K562 (cell line): ENCODE data around the gene AURKB. TPM values are rescaled to one million over a fixed set of nuclear protein-coding genes. Genes with fewer than 3 reads are reported as not detected.

Experiments
- GATA2 ChIP-seq: sonication (generic); formaldehyde crosslinking; IDR thresholded peaks from 2 replicates; pipeline ENCODE4 v1.4.0; 2020; ENCODE audit warnings: mild to moderate bottlenecking, missing genetic modification reagents
- HDAC1 ChIP-seq, 2 experiments: fragments of 450-650 bp; IDR thresholded peaks; 2 replicates each; pipeline ENCODE4 v1.6.1; 2016 to 2017; ENCODE audit warnings: inconsistent platforms in 1 of 2, mild to moderate bottlenecking in 1 of 2, moderate library complexity in 1 of 2
- HNRNPLL ChIP-seq: fragments of 200-400 bp; formaldehyde crosslinking; IDR thresholded peaks from 2 replicates; pipeline ENCODE4 v1.6.1; 2017; ENCODE audit warnings: low read length, low read depth, mild to moderate bottlenecking; ENCODE audit not compliant: poor library complexity, severe bottlenecking
- MAFK ChIP-seq: IDR thresholded peaks from 2 replicates; pipeline ENCODE4 v1.6.1; 2011; ENCODE audit warnings: low read length, improper control_type of control experiment
- MEIS2 ChIP-seq: fragments of 450-650 bp; IDR thresholded peaks from 2 replicates; pipeline ENCODE4 v1.6.1; 2014; ENCODE audit warnings: mild to moderate bottlenecking; ENCODE audit not compliant: partially characterized antibody
- WHSC1 ChIP-seq: IDR thresholded peaks from one replicate; pipeline ENCODE4 v1.6.1; 2012; ENCODE audit warnings: low read length, control low read depth, inconsistent platforms
- ZNF23 ChIP-seq: fragments of 250-450 bp; sonication (Bioruptor Pico); IDR thresholded peaks from 2 replicates; pipeline ENCODE4 v1.4.0; 2020; ENCODE audit warnings: mild to moderate bottlenecking
- polyA plus RNA-seq, 8 experiments: library from polyadenylated mRNA; depleted of rRNA in 4 of 8; stranded (reverse) in 5 of 8; unstranded in 3 of 8; fragments of >200 nt; fragmentation: Nextera tagmentation in 2 of 8; fragmentation: Illumina TruSeq in 1 of 8; extraction: Ambion mirVana in 2 of 8; extraction: Trizol in 1 of 8; gene quantifications; 2 replicates each; pipeline versions ENCODE4 v1.2.1 to v1.2.3, GENCODE V29; 2011 to 2014; ENCODE audit warnings: inconsistent platforms in 1 of 8, missing spikeins in 1 of 8
- total RNA-seq, 7 experiments: library from RNA; depleted of rRNA in 6 of 7; stranded (reverse); fragments of >200 nt in 6 of 7; fragmentation: Illumina TruSeq in 2 of 7; extraction: Trizol in 2 of 7; gene quantifications; 2 replicates each; pipeline versions ENCODE4 v1.2.1 to v1.2.3, GENCODE V29; 2011 to 2021; ENCODE audit warnings: low replicate concordance in 1 of 7
- TF ChIP-seq, protein P1 (sequence below): sonication (generic); formaldehyde crosslinking; IDR thresholded peaks from 2 replicates; pipeline ENCODE4 v1.8.0; 2023; ENCODE audit warnings: mild to moderate bottlenecking, missing genetic modification reagents
- TF ChIP-seq, protein P2 (sequence below), 2 experiments: IDR thresholded peaks in 1 of 2; conservative IDR thresholded peaks in 1 of 2; 2 replicates each; pipeline ENCODE4 v1.6.1; 2016; ENCODE audit warnings: low read depth in 2 of 2, mild to moderate bottlenecking in 1 of 2, missing compliant biosample characterization in 1 of 2, missing genetic modification characterization in 1 of 2, moderate library complexity in 1 of 2
- TF ChIP-seq, protein P3 (sequence below): sonication (generic); IDR thresholded peaks from 2 replicates; pipeline ENCODE4 v1.6.1; 2016
- TF ChIP-seq, protein P4 (sequence below): fragments of 250-450 bp; sonication (Bioruptor Pico); IDR thresholded peaks from 2 replicates; pipeline ENCODE4 v1.4.0; 2020; ENCODE audit warnings: mild to moderate bottlenecking, moderate library complexity

The AURKB gene
- total and polyA plus RNA-seq, 9 of the 15 experiments (the other 6 are each of a cell fraction or from before 2014, with no cell fraction given) = 27.2 to 114 (median 74.8) TPM

DNA sequence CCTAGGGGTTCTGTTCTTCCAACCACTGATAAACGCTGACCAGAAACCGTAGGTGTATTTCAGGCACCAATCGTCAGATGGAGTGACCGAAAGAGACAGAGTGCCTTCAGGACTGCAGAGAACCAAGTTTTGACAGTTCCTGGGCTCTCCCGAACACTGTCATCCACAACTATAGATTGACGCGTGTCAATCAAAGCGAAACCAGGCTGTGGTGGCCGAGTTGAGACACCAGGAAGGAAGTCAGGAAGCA lies 11.9 kb upstream of the AURKB start (continued):
- TF ChIP-seq, protein P1, sequence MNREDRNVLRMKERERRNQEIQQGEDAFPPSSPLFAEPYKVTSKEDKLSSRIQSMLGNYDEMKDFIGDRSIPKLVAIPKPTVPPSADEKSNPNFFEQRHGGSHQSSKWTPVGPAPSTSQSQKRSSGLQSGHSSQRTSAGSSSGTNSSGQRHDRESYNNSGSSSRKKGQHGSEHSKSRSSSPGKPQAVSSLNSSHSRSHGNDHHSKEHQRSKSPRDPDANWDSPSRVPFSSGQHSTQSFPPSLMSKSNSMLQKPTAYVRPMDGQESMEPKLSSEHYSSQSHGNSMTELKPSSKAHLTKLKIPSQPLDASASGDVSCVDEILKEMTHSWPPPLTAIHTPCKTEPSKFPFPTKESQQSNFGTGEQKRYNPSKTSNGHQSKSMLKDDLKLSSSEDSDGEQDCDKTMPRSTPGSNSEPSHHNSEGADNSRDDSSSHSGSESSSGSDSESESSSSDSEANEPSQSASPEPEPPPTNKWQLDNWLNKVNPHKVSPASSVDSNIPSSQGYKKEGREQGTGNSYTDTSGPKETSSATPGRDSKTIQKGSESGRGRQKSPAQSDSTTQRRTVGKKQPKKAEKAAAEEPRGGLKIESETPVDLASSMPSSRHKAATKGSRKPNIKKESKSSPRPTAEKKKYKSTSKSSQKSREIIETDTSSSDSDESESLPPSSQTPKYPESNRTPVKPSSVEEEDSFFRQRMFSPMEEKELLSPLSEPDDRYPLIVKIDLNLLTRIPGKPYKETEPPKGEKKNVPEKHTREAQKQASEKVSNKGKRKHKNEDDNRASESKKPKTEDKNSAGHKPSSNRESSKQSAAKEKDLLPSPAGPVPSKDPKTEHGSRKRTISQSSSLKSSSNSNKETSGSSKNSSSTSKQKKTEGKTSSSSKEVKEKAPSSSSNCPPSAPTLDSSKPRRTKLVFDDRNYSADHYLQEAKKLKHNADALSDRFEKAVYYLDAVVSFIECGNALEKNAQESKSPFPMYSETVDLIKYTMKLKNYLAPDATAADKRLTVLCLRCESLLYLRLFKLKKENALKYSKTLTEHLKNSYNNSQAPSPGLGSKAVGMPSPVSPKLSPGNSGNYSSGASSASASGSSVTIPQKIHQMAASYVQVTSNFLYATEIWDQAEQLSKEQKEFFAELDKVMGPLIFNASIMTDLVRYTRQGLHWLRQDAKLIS (CRISPR knock-in tag) = peak; percentile 58
- TF ChIP-seq, protein P2, sequence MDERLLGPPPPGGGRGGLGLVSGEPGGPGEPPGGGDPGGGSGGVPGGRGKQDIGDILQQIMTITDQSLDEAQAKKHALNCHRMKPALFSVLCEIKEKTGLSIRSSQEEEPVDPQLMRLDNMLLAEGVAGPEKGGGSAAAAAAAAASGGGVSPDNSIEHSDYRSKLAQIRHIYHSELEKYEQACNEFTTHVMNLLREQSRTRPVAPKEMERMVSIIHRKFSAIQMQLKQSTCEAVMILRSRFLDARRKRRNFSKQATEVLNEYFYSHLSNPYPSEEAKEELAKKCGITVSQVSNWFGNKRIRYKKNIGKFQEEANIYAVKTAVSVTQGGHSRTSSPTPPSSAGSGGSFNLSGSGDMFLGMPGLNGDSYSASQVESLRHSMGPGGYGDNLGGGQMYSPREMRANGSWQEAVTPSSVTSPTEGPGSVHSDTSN (CRISPR knock-in tag; IDR thresholded peaks at IDR 0.05; ENCODE audit: low read depth) = peak; percentile 71
- TF ChIP-seq, protein P2 (tag; conservative IDR thresholded peaks at IDR 0.05; ENCODE audit: low read depth) = peak; percentile 96
- TF ChIP-seq HNRNPLL (no peak), MEIS2 (peak; percentile 98), ZNF23 (CRISPR knock-in tag) (no peak), HDAC1 (IDR thresholded peaks at IDR 0.05) (0 out of 4 replicates have a peak, but pooled peaks of 1 of the 2 experiments have one; percentile 18), MAFK (peak; percentile 4; the same call in 1 of the 2 replicates), GATA2 (CRISPR knock-in tag) (peak; percentile 22; the same call in 1 of the 2 replicates), WHSC1 (no peak)
- TF ChIP-seq, protein P3, sequence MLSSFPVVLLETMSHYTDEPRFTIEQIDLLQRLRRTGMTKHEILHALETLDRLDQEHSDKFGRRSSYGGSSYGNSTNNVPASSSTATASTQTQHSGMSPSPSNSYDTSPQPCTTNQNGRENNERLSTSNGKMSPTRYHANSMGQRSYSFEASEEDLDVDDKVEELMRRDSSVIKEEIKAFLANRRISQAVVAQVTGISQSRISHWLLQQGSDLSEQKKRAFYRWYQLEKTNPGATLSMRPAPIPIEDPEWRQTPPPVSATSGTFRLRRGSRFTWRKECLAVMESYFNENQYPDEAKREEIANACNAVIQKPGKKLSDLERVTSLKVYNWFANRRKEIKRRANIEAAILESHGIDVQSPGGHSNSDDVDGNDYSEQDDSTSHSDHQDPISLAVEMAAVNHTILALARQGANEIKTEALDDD = peak; percentile 61; the same call in 1 of the 2 replicates
- TF ChIP-seq, protein P4, sequence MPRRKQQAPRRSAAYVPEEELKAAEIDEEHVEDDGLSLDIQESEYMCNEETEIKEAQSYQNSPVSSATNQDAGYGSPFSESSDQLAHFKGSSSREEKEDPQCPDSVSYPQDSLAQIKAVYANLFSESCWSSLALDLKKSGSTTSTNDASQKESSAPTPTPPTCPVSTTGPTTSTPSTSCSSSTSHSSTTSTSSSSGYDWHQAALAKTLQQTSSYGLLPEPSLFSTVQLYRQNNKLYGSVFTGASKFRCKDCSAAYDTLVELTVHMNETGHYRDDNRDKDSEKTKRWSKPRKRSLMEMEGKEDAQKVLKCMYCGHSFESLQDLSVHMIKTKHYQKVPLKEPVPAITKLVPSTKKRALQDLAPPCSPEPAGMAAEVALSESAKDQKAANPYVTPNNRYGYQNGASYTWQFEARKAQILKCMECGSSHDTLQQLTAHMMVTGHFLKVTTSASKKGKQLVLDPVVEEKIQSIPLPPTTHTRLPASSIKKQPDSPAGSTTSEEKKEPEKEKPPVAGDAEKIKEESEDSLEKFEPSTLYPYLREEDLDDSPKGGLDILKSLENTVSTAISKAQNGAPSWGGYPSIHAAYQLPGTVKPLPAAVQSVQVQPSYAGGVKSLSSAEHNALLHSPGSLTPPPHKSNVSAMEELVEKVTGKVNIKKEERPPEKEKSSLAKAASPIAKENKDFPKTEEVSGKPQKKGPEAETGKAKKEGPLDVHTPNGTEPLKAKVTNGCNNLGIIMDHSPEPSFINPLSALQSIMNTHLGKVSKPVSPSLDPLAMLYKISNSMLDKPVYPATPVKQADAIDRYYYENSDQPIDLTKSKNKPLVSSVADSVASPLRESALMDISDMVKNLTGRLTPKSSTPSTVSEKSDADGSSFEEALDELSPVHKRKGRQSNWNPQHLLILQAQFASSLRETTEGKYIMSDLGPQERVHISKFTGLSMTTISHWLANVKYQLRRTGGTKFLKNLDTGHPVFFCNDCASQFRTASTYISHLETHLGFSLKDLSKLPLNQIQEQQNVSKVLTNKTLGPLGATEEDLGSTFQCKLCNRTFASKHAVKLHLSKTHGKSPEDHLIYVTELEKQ (CRISPR knock-in tag) = peak; percentile 97
